NCI-H2081 (cell line): ENCODE measurements around the gene PIGC.

Source experiments
- DNase-seq, 2 experiments: peaks; one replicate each; lab custom pipeline; 2025; lab: John Stamatoyannopoulos, UW

The PIGC gene

DNA sequence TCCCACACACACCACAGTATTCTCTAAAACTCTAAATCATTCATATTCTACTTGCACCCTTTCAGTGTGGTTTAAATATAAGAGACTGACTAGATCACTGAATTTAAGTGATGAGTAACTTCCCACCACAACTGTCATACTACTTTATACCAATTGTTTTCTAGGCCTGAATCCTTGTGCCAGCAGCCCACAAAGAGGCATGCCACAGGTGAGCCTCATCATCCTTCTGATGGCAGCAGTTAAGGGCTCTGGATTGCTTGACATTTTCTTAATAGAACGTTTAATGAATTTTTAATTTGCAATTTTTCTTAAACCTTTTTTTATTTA lies 13.8 kb downstream of the PIGC start:
- DNase-seq, result no peak

DNA sequence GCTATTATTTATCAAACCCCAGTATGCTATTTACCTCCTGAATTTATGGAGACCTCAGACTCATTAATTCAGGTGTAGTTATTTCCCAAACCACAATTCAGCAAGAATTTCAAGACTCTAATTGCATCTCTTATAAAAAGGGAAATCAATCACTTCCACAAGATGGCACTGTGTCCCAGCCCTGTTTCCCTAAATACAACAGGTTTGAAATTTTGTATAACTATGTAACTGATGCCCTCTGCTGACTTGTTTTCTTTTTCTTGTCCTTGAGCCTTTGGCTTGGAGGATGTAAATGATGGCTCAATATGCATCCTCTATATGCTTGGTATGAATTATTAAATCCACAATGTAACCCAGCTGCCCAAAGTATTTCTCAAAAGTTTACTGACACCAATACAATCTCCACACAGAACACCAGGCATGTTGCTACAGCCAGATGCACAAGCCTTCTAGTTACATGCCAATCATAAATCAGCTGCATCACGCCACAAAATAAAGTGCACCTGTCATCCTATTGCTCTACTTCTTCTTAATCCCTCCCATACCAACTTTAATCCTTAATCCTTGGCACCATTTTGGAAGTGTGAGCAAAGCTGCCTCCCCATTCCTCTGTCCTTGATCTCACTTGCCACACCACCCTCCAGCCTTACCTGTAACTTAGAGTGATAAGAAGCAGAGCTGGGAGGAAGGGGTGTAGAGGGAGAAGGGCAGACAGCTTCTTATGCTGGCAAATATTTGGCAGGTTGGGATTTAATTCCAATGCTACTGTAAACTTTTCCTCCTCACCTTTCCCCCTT lies 14.3 kb downstream of the PIGC start:
- peak; percentile 55 to 62 for DNase-seq

DNA sequence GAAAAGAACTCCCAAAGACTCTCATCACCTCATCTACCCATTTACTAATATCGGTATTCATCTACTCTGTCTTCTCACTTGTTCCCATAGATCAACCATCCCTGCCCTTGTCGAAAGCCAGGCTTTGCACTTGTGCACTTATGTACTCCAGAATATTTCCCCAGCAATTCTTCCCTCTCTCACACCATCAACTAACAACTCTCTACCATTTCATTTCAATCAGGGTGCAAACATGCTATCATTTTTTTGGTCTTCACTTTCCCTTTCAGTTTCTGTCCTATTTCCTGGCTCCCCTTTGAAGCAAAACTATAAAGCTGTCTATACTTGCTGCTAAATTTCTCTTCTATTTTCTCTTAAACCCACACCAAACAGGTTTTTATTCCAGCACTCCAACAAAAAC lies 16.7 kb downstream of the PIGC start:
- no peak for DNase-seq

DNA sequence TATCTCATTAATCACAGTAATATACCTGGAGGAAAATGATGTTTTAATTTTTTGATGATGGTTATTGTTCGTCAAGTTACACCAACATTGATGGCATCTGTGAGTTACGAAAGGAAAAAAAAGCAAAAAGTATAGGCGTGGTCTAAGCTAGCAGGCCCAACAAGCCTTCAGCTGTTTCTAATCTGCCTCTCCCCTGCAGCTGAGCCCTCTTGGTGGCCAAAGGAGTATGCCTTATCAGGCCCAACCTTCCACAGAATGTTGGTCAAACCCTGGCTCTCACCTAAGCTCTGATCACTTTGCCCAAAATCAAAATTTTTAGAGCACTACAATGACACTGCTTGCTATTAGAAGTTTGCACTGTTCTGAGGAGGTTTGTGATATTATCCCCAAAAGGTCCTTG lies 18.5 kb downstream of the PIGC start:
- DNase-seq, result no peak

DNA sequence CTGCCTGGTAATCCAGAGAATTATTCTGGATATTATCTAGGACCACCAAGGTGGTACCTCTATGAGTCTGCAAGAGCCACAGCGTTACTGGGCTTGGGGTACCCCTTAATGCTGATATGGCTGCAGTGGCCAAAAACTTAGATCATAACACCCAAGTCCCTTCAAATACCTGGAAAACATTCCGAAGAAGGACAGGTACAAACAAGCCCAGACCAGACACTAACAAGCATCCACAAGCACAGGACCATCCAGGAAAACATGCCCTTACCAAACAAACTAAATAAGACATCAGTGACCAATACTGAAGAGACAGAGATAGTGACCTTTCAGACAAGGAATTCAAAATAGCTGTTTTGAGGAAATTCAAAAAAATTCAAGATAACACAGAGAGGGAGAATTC lies 20.5 kb downstream of the PIGC start:
- no peak for DNase-seq

DNA sequence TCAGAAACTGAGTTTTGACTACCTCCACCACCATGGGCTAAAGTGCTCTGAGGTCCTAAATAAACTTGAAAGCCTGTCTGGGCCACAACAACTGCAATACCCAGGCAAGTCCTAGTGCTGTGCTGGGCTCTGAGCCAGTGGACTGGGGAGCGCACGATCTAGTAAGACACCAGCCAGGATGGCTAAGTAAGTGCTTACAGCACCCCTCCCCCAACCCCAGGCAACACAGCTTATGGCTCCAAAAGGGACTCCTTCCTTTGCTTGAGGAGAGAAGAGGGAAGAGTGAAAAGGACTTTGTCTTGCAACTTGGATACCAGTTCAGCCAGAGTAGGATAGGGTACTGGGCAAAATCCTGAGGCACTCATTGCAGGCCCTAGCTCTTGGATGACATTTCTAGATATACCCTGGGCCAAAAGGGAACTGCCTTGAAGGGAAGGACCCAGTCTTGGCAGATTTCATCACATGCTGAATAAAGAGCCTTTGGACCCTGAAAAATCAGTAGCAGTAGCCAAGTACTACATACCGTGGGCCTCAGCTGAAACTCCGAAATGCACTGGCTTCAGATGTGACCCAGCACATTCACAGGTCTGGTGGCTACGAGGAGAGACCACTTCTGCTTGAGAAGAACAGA lies 21.8 kb downstream of the PIGC start:
- DNase-seq, result no peak

DNA sequence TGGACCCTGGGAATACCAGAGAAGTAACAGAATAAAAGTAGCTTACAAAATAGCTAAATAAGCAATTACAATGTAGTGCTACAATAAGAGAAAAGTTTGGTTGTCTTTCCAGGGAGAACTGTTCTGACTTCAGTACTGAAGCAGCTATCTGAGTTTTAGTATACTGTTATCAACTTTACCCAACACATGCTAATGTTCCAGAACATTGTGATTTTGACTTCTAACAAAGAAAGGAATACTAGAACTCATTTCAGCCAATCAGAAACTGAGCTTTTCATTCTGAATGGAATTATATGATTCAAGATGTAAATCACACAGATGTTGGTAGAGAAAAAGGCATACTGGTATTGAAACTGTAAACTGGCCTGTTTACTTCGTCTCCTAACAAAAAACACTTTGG lies 23.5 kb downstream of the PIGC start, which contains the start of gene C1orf105:
TSS of gene C1orf105 (plus strand) at position 301 of the 400 bp plus-strand sequence. CDS start 201 bp downstream, outside the sequence.
- no peak for DNase-seq

DNA sequence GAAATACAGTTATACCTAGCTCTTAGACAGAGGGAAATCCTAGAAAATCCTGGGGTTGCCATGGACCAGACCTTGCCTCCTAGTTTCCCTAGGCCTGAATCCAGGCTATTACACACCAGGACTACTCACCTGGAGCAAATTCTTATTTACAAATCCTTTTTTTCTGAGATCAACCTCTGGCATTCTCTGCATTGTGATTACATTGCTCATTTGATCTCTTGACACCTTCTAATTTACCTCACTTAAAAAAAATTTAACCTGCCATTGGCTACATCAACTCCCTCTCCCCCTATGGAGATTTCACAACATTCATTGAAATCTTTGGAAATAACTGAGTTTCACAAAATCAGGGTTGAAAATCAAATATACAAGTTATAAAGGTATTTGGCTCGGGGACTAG lies 26.3 kb downstream of the PIGC start:
- DNase-seq, result no peak

DNA sequence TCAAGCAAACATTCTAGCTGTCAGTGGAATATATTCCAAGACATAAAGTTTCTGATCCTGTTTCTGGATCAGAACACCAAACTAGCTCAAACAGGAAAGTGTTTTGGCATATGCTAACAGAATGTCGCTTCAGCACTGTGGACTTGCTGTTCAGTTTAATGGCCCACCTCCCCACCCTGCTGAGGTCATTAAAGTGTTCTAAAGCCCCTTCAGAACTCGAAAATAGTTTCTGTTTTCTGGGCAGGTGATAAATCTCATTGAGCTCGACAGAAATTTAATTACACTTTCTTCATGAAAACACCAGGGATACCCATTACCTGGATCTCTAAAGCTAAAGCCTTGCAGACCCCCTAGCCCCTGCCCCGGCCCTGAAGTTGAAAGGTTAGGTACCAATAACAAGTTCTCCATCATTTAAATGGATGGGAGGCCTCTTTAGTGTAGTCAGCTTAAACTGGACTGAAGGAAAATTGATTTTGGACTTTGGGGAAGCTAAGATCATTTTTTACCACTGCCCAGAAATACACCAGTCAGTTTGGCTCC lies 27.3 kb downstream of the PIGC start:
- DNase-seq, result no peak

DNA sequence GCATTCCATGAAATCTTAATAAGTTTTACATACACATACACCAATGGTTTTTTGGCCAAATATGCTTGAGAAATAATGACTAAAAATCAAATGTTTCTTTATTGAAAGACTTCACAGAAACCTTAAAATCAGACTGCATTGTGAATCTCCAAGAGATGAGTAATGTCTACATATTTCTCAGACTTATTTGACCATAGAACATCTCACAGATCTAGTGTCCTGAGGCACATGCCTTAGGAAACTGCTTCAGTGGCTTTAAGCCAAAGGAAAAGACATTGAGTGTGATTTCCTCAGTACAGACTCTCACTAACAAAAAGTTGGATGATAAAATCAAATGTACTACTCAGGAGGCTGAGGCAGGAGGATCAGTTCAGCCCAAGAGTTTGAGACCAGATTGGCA lies 29.5 kb downstream of the PIGC start:
- DNase-seq, result no peak

DNA sequence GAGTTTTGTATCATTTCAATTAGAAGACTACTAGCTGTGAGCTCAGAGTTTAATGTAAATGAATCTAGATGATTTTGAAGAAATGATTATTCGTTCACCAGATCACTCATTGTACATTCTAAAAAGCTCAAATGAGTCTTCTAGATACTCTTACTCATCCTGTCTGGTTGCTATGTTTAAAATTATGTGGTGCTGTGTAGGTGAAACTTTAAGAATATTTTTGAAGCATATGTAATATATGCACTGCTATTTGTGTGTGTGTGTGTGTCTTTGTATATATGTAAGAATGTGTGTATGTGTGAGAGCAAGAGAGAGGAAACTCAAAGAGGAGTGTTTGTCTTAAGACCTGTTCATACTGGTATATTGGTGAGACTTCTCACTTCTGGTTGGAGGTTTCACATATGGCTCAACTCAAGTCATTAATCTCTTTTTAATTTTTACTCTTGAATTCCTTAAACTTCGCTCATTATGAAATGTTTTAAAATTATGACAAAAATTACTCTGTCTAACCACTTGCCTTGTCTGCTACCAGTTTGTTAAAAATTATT lies 32.0 kb downstream of the PIGC start:
- no peak for DNase-seq

DNA sequence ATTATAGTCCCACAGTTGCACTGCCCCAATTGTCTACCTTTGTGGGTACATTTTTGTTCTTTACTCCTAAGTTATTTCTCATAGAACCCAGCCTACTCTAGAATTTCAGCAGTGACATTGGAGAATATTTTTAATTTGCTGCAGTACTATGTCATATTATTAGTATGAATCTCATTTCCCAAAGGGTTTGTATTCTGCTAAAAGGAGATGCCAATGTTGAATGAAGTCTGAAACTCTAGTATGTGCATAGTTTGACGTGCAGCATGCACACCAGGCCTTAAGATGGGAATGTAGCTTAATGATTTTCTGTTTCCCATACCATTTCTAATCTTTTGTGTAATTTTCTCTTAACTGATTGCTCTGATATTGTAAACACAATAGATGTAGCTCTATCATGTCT lies 33.8 kb downstream of the PIGC start:
- DNase-seq, result no peak

DNA sequence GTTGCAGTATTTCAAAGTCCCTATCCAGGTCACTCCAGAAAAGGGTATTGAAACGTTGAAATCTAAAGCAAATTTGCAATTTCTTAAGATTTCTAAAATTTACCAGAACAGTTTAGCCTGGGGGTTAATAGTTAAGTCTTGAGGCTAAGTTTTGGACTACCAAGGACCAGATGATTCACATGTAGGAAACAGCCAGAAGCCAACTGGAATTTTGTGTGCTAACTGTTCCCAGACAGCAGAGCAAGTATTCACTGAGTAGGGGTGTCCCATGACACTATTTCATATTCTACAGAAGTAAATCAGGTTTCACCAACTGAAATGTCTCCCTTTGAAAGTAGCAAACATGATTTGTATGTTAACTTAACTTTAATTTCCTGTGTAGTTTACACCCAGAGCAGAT lies 34.9 kb downstream of the PIGC start:
- DNase-seq, result no peak

DNA sequence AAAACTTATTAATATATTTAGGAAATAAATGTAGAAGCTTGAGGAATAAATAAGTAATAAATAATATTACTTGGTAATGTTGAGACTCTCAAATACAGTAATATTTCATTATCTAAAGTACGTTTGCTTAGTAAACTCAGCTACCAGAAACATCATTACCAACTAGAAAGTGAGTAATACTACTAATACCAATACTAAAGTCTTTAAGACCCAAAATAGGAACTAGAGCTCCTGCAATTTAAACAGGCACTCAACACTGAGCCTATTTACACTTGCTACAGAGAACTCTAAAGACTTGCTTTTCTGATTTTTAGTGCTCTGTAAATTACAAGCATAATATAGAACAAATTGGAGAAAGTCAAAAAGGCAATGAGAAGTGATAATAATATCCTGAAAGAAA lies 36.9 kb downstream of the PIGC start:
- no peak for DNase-seq

DNA sequence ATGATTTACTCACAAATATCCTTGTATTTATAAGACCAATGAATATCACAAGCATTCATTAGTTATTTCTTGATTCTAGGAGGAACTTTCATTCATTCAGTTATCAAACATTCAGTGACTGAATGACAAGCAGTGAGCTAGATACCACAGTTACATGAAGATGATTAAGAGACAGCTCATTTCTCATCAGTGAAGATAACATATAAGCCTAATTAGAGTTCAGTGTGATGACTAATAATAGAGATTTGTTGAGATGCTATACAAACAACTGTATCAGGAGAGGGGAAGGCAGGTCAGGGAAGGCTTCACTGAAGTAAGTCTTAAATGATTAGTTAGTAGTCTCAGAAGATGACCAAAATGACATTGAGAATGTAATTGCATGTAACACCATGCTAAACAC lies 38.0 kb downstream of the PIGC start:
- DNase-seq, result no peak

DNA sequence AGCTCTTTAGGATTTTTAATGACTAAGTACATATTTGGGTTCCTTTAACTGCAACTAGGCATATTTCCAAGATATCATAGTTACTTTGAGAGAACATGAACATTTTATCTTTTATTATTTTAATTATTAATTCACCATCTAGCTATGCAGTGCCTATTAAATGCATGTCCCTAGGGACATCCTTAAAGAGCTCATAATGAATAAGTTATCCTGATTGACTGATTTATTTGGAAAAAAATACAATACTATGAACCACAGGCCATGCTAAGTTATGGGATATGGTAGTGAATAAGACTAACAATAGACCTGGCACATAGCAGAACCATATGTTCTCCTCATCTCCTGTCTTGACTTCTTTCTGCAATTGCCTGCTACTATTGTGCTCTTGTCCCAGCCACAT lies 39.7 kb downstream of the PIGC start:
- DNase-seq, result no peak

DNA sequence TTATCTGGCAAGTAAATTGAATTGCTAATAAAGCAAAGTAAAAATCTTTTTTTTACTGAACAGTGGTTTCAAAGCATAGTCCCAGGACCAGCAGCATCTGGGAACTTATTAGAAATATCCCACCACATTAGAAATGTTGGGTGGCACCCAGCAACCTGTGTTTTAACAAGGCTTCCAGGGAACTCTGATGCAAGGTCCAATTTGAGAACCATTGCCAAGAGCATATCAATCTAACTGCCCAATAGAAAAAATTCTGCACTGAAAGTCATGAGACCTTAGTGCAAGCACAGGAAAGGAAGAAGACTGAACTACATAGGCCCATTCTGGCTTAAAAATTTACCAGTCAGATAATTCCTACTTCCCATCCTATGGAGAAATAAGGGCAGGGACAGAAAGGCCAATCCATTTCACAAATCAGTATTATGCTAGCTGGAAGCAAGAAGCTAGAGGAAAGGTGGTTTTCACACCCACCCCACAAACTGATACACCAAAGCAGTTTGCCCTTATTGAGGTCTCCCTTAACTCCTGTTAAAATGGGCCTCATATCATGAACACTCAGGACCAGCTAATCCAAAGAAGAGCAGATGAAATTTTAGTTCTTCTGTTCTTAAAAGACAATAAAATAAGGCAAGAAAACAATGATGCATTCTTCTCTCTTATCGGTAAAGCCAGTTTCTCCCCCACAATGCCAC lies 40.8 kb downstream of the PIGC start:
- DNase-seq, result no peak

DNA sequence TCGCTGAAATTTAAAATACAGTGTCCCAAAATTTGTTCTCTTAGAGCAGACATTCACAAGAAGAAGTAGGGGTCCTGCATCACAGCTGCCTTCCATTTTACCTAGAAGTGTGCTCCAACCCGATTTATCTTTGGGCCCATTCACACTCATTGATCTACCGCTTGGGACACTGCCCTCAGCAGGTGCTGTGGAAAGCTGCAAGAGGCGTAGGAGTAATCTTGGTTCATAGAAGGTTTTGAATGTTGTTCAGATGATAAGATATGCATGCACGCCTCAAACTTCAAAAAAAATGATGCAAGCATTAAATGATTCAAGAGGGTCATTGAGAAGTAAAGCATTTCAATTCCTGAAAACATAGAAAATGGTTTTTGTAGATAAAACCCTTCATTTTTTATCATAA lies 42.0 kb downstream of the PIGC start:
- DNase-seq, result peak in 1 of 2 experiments; percentile 13

DNA sequence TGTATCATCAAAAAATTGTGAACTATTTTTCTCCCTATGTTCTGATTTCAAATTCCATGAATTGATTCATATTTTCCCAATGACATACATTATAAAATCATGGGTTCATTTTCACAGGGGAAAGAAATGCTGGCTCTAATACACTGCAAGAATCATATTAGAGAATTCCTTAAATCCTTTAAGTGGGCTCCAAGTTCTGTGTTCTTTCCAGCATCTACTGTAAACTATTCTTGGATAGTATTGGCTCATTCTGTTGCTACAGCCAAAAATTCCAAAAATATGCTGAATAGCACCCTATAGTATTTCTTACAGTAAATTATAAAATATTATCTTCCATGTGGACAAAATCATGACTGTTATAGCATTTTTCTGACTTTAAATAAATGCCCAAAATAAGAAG lies 42.4 kb downstream of the PIGC start:
- no peak for DNase-seq

DNA sequence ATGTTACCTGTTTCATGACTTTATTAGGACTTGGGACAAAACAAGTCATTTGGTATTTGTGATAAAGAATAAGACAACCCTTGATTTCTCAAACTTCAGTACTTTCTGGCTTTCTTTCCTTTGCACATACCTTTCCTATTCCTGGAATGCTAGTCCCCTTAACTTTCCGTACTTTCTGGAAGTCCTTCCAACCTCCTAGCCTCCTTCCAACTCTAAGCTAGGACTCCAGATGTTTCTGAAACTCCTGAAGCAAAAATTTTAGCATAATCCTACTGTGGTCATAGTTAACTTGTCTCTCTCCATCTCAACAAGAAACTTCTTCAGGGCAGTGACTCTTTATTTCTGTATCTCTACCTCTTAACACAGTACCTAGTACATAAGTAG lies 43.2 kb downstream of the PIGC start:
- DNase-seq, result no peak

DNA sequence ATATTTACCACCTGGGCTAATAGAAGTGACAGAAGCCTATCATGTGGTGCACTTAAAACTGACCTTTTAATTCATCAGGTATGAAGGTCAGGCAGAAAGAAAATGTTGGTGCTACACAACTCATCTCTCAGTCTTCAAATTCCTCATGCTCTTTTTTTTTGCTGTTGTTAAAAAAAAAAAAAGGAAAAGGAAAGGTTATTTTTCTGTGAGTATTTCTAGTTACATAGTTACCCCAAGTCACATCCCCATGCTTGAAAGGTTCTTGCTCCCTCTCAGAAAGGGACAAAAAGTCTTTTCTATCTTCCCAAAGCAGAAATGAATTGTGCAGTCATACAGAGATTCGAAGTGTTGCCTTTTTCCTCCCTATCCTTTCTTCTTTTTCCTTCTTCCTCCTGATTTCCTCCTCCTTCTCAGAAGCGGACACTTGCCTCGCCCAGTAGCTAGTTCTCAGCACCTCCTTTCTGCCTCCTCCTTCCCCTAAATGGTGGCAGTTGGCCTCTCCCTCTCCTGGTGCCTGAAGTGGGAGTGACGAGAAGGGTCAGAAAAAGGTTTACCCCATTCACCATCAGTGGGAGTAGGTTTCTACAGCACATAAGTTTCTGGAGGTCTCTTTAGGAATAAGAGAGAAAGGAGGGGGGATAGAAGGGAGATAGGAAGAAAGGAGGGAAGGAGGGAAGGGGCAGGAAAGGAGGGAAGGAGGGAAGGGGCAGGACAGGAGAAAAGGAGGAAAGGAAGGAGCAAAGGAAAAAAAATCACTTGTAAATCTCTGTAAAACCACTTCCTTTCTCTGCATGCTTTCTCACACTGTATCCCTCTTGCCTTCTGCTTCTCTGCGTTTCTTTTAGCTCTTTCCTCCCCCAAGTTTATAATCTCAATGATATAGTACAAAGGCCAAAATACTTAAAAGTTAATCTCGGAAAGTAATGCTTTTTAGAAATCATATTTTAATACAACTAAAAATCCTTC lies 43.8 kb downstream of the PIGC start:
- no peak for DNase-seq
